Fibroblast of pulmonary artery (primary cell): Measurements from ENCODE around the gene PTPRT.

ENCODE experiments used
- DNase-seq: peaks from one replicate; pipeline ENCODE4 v3.0.0-alpha.2; 2010; ENCODE audit warnings: low read depth
- H3K4me3 ChIP-seq: replicated peaks from 2 replicates; pipeline ENCODE4 v1.5.1; 2011; ENCODE audit warnings: low read depth, mild to moderate bottlenecking, control low read depth, low read length, moderate library complexity
- TF ChIP-seq, protein P1 (sequence below): IDR thresholded peaks from 2 replicates; pipeline ENCODE4 v1.5.1; 2011; ENCODE audit warnings: mild to moderate bottlenecking, control low read depth, low read length, inconsistent platforms; ENCODE audit errors: missing control alignments

PTPRT gene

DNA sequence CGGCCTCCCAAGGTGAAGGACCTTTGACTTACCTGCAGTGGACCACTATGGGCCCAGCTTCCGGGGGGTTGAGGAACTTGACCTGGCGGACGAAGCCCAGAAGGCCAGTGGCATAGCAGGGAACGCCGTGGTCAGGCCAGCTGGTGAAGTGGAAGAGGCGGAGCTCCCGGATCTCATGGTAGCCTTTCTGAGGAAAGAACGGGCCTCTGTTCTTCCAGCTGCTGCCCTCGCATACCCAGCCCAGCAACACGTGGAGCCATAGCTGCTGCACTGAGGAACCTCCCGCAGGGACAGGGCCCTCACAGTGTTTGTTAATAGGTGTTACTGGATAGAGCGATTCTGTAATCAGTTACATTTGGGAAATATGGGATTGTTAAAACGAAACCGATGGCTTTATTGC, 1079.4 kb downstream of the PTPRT start:
- no peak for DNase-seq
- TF ChIP-seq, protein P1, sequence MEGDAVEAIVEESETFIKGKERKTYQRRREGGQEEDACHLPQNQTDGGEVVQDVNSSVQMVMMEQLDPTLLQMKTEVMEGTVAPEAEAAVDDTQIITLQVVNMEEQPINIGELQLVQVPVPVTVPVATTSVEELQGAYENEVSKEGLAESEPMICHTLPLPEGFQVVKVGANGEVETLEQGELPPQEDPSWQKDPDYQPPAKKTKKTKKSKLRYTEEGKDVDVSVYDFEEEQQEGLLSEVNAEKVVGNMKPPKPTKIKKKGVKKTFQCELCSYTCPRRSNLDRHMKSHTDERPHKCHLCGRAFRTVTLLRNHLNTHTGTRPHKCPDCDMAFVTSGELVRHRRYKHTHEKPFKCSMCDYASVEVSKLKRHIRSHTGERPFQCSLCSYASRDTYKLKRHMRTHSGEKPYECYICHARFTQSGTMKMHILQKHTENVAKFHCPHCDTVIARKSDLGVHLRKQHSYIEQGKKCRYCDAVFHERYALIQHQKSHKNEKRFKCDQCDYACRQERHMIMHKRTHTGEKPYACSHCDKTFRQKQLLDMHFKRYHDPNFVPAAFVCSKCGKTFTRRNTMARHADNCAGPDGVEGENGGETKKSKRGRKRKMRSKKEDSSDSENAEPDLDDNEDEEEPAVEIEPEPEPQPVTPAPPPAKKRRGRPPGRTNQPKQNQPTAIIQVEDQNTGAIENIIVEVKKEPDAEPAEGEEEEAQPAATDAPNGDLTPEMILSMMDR = no peak
- H3K4me3 ChIP-seq = no peak overlapping the region

DNA sequence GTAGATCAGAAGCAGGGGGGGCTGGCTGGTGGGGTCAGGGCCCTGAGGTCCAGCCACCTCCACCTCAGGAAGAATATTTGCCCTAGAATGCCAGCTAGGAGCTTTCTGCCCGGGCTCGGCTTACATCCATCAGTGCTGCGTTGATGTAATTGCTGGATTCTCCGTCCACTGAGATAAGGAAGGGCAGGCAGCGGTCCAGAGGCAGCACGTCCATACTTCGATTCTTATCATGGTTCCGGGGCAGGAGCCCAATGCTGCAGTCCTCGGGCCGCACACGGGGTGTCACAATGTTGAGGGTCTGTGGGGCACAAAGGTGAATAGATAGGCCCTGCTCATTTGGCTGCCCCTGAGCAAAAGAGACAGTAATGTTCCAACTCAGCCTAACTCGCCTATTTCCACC, 1087.7 kb downstream of the PTPRT start:
- TF ChIP-seq, protein P1 = no peak
- no peak overlapping the region for H3K4me3 ChIP-seq
- DNase-seq = no peak

DNA sequence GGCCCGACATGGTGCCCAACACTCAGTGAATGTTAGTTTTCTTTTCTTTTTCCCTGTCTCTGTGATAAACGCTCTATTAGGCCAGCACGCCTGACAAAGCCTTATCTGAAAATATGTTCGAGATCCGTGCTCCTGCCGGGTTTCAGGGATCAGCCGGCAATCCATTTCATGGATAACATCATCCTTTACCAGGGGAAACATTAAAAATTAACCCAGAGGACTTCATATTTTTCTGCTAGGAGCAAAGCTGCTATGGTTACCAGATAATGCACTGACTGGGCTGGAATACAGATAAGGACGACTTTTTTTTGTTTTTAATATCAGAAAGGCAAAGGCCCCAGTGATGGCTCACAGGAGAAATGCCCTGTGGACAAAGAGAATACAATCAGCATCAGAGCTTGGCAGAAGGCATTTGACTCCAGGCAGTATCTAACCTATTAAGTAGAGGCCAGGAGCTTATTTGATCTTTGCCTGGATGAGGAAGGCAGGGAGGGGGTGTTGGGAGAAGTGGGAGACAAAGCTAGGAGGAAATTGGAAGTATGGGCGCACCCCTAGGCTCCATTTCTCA, 1089.5 kb downstream of the PTPRT start:
- H3K4me3 ChIP-seq = no peak overlapping the region
- TF ChIP-seq, protein P1 = no peak
- DNase-seq = no peak

DNA sequence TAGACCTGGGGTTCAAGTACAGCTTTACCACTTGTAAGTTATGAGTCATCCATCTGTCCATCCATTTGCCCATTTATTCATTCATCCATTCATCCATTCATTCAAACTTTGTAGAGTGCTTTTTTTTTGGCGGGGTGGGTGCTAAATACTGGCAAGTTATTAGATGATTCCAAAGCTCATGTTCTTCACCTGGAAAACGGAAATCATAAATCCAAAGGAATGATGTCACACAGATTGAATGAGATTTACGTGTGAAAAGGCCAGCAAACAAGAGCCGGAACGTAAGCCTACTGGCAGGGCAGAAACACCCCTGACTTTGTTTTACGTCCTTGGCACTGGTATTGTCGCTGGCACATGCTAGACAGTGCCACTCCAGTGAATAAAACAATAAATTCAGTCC, 1090.6 kb downstream of the PTPRT start:
- TF ChIP-seq, protein P1 = no peak
- DNase-seq = no peak
- H3K4me3 ChIP-seq = no peak overlapping the region

DNA sequence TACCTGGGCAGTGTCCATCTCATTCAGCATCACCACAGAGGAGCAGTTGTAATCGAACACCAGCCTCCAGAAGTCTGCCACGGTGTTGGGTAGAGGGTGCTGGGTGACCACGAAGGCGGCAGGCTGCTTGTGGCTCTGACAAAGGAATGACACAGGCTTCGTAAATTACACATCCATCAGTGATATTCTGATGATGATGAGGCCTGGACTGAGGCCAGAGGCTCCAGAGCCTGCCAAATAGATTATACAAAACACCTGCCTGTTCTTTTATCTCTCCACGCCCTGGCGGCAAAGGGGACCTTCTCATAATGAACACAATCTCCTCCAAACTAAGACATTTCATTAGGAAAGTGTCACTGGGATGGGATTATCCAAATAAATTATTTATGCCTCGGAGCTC, 1091.3 kb downstream of the PTPRT start:
- TF ChIP-seq, protein P1 = no peak
- H3K4me3 ChIP-seq = no peak overlapping the region
- DNase-seq = no peak

DNA sequence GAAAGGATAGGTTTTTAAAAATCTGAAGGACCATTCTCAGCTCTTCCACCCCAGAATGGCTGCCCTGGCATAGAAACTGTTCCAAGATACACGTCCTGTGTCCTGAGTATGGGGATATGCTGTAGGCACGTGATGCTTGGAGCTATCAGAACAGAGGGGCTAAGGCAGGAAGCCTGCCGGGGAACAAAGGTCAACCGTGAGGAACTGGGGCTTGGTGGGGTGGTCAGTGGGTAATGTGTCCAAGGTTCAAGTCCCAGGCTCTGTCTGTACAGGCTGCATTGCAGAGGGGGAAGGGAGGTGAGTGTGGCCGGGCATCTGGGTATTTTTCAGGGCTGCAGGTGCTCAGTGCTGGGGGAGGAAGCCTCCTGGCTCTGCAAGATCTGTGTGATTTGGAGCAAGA, 1092.0 kb downstream of the PTPRT start:
- TF ChIP-seq, protein P1 = no peak
- no peak for DNase-seq
- H3K4me3 ChIP-seq = no peak overlapping the region

DNA sequence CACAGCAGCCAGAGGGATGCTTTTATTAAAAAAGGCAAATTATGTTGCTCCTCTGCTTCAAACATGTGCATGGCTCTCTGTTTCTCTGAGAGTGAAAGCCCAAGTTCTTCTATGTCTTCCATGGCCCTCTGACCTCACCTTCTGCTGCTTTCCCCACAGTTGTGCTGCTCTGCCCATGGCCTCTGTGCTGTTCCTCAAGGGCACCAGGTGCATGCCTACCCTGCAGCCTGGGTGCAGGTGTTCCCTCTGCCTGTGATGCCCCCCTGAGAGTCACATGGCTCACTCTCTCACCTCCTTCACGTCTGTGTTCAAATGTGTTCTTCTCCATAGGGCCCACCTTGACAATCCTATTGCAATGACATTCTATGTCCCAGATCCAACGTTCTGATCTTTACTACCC, 1094.5 kb downstream of the PTPRT start:
- no peak for DNase-seq
- H3K4me3 ChIP-seq = no peak overlapping the region
- TF ChIP-seq, protein P1 = no peak
